Measurements from ENCODE around the gene FMO4.
"Not testable (repeated sequence)": the region's sequence is repeated elsewhere in the genome, so short reads cannot be mapped to it uniquely, and the experiment has no call there.

Gene FMO4

GRCh38 chr1:171296897-171297296, 17.1 kb upstream of the FMO4 start:
- Histone ChIP-seq H3K9me3 (ENCODE audit: low read length) (peaks cover 3% of the 10 kb centered on the region), H3K27me3 (ENCODE audit: insufficient read depth, low read length) (no peaks in the 10 kb centered on the region), H3K36me3 (ENCODE audit: insufficient read depth, low read length) (no peaks in the 10 kb centered on the region), H3K4me3 (ENCODE audit: low read length) (no peak overlapping the region), H2AFZ (ENCODE audit: low read depth, low read length) (no peak overlapping the region), H3K4me1 (ENCODE audit: insufficient read depth, low read length) (no peaks in the 10 kb centered on the region)

DNA sequence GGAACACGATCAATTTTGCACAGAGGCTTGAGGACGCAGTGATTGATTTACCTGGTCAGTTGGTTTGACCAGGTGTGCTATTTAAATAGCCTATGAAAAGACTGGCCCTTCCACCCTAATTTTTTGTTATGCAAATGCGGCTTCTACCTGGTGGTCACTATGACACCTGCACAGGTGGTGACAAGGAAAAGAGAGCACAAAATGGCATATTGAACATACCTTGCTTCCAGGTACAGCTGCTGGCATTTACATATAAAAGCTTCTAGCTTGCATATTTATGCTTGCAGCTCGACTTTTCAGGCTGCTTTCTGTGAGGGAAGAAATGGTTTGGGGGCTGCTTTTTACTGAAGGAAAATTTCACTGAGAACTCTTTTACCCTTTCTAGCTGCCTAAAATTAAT, 15.3 kb upstream of the FMO4 start:
- Histone ChIP-seq H3K27me3 (ENCODE audit: insufficient read depth, low read length) (no peaks in the 10 kb centered on the region), H3K9me3 (ENCODE audit: low read length) (peaks cover 3% of the 10 kb centered on the region), H2AFZ (ENCODE audit: low read depth, low read length) (no peak overlapping the region), H3K36me3 (ENCODE audit: insufficient read depth, low read length) (no peaks in the 10 kb centered on the region), H3K4me3 (ENCODE audit: low read length) (no peak overlapping the region), H3K4me1 (ENCODE audit: insufficient read depth, low read length) (no peaks in the 10 kb centered on the region)

DNA sequence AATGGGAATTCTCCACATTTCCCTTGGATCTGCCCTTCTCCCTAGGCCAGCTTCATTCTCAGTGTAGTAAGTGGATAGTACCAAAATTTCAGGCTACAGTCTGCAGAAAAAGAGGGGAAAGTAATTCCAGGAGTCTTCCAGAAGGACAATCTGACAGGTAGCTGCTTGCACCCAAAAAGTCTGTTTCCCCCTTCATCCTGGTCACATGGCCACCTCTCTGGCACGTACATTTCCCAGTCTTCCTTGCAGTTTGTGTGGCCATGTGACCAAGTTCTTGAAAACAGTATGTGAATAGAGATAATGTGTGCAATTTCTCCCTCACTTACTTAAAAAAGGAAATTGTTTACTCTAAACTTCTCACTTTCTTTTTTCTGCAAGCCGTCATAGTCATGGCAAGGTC, 14.6 kb upstream of the FMO4 start:
- Histone ChIP-seq H3K4me1 (ENCODE audit: insufficient read depth, low read length) (no peaks in the 10 kb centered on the region), H2AFZ (ENCODE audit: low read depth, low read length) (no peak overlapping the region), H3K36me3 (ENCODE audit: insufficient read depth, low read length) (no peaks in the 10 kb centered on the region), H3K9me3 (ENCODE audit: low read length) (peaks cover 3% of the 10 kb centered on the region), H3K4me3 (ENCODE audit: low read length) (no peak overlapping the region), H3K27me3 (ENCODE audit: insufficient read depth, low read length) (no peaks in the 10 kb centered on the region)

DNA sequence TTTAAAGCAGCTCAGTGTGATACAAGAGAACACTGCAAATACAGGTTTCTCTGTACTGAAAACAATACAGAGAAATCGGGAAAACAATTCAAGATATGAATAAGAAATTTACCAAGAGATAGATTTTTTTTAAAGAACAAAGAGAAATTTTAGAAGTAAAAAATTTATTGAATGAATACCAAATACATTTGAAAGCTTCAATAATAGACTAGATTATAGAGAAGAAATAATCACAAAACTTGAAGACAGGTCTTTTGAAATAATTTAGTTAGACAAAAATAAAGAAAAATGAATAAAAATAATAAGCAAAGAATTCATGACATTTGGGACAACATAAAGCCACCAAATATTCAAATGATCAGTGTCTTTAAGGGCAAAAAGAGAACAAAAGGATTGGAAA, 13.6 kb upstream of the FMO4 start:
- Histone ChIP-seq H2AFZ (ENCODE audit: low read depth, low read length) (no peak overlapping the region), H3K4me3 (ENCODE audit: low read length) (no peak overlapping the region), H3K4me1 (ENCODE audit: insufficient read depth, low read length) (no peaks in the 10 kb centered on the region), H3K27me3 (ENCODE audit: insufficient read depth, low read length) (no peaks in the 10 kb centered on the region), H3K9me3 (ENCODE audit: low read length) (peaks cover 3% of the 10 kb centered on the region), H3K36me3 (ENCODE audit: insufficient read depth, low read length) (no peaks in the 10 kb centered on the region)

GRCh38 chr1:171310661-171311087, 3.3 kb upstream of the FMO4 start:
- peaks cover 9% of the 10 kb centered on the region for H3K27me3 ChIP-seq (ENCODE audit: insufficient read depth, low read length)
- H3K4me1 ChIP-seq (ENCODE audit: insufficient read depth, low read length): peaks cover 3% of the 10 kb centered on the region
- no peaks in the 10 kb centered on the region for H3K9me3 ChIP-seq (ENCODE audit: low read length)
- H3K36me3 ChIP-seq (ENCODE audit: insufficient read depth, low read length): no peaks in the 10 kb centered on the region
- no peak overlapping the region for H3K4me3 ChIP-seq (ENCODE audit: low read length)
- H2AFZ ChIP-seq (ENCODE audit: low read depth, low read length): no peak overlapping the region

DNA sequence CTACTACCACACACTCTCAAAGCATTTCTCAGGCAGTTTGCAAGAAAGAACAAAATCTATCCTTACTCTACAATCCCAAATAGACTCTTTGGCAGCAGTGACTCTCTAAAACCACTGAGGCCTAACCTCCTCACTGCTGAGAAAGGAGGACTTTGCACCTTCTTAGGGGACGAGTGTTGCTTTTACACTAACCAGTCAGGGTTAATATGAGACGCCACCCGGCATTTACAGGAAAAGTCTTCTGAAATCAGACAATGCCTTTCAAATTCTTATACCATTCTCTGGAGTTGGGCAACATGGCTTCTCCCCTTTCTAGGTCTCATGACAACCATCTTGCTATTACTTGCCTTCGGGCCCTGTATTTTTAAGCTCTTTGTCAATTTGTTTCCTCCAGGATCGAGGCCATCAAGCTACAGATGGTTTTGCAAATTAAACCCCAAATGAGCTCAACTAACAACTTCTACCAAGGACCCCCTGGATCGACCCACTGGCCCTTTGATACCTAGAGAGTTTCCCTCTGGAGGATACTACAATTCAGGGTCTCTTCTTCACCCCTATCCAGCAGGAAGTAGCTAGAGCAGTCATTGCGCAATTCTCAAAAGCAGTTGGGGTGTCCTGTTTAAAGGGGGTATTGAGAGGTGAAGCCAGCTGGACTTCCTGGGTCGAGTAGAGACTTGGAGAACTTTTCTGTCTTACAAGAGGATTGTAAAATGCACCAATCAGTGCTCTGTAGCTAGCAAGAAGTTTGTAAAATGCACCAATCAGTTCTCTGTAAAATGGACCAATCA, 2.0 kb upstream of the FMO4 start:
- peaks cover 7% of the 10 kb centered on the region for H3K27me3 ChIP-seq (ENCODE audit: insufficient read depth, low read length)
- H3K9me3 ChIP-seq (ENCODE audit: low read length): no peaks in the 10 kb centered on the region
- no peak overlapping the region for H3K4me3 ChIP-seq (ENCODE audit: low read length)
- H3K36me3 ChIP-seq (ENCODE audit: insufficient read depth, low read length): no peaks in the 10 kb centered on the region
- H3K4me1 ChIP-seq (ENCODE audit: insufficient read depth, low read length): peaks cover 3% of the 10 kb centered on the region
- H2AFZ ChIP-seq (ENCODE audit: low read depth, low read length): no peak overlapping the region

- Histone ChIP-seq H3K4me3 (ENCODE audit: low read length) (peak overlapping the region; percentile 43), H2AFZ (ENCODE audit: low read depth, low read length) (peak overlapping the region; percentile 96), H3K27me3 (ENCODE audit: insufficient read depth, low read length) (peaks cover 7% of the 10 kb centered on the region), H3K36me3 (ENCODE audit: insufficient read depth, low read length) (no peaks in the 10 kb centered on the region), H3K9me3 (ENCODE audit: low read length) (no peaks in the 10 kb centered on the region), H3K4me1 (ENCODE audit: insufficient read depth, low read length) (peaks cover 3% of the 10 kb centered on the region)
Measured at GRCh38 chr1:171313319-171313834, 606 bp upstream of the FMO4 start.

DNA sequence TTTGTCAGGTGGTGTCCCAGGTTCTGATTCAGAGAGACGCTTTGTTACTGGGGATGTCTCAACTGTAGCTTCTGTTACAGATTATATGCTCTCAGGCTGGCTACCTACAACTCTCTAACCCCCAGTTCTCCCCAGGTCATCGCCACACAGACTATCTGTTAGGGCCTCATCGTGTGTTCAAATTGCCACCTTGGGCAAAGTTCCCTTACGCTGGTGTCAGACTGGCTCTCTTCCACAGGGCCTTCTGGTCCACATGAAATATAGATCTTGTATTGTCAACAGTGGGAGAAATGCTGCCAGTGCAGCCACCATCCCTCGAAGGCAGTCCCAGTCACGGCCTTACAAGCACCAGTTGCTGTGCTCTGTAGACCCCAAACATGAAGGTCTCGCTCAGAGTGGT, 15.3 kb downstream of the FMO4 start:
- H3K4me3 ChIP-seq (ENCODE audit: low read length): no peak overlapping the region
- H3K36me3 ChIP-seq (ENCODE audit: insufficient read depth, low read length): no peaks in the 10 kb centered on the region
- H3K27me3 ChIP-seq (ENCODE audit: insufficient read depth, low read length): no peaks in the 10 kb centered on the region
- no peaks in the 10 kb centered on the region for H3K9me3 ChIP-seq (ENCODE audit: low read length)
- no peak overlapping the region for H2AFZ ChIP-seq (ENCODE audit: low read depth, low read length)
- H3K4me1 ChIP-seq (ENCODE audit: insufficient read depth, low read length): no peaks in the 10 kb centered on the region

- Histone ChIP-seq H3K27me3 (ENCODE audit: insufficient read depth, low read length) (no peaks in the 10 kb centered on the region), H3K9me3 (ENCODE audit: low read length) (no peaks in the 10 kb centered on the region), H3K4me3 (ENCODE audit: low read length) (no peak overlapping the region), H3K4me1 (ENCODE audit: insufficient read depth, low read length) (no peaks in the 10 kb centered on the region), H3K36me3 (ENCODE audit: insufficient read depth, low read length) (no peaks in the 10 kb centered on the region), H2AFZ (ENCODE audit: low read depth, low read length) (no peak overlapping the region)
Measured at GRCh38 chr1:171334024-171334640, 20.1 kb downstream of the FMO4 start.

- no peaks in the 10 kb centered on the region for H3K4me1 ChIP-seq (ENCODE audit: insufficient read depth, low read length)
- no peaks in the 10 kb centered on the region for H3K9me3 ChIP-seq (ENCODE audit: low read length)
- no peak overlapping the region for H3K4me3 ChIP-seq (ENCODE audit: low read length)
- no peaks in the 10 kb centered on the region for H3K27me3 ChIP-seq (ENCODE audit: insufficient read depth, low read length)
- no peaks in the 10 kb centered on the region for H3K36me3 ChIP-seq (ENCODE audit: insufficient read depth, low read length)
- no peak overlapping the region for H2AFZ ChIP-seq (ENCODE audit: low read depth, low read length)
Measured at GRCh38 chr1:171335964-171336363, 22.0 kb downstream of the FMO4 start.

- not testable (repeated sequence) for H3K4me3 ChIP-seq (ENCODE audit: low read length); H3K9me3 ChIP-seq (ENCODE audit: low read length); H3K4me1 ChIP-seq (ENCODE audit: insufficient read depth, low read length); H3K36me3 ChIP-seq (ENCODE audit: insufficient read depth, low read length); H3K27me3 ChIP-seq (ENCODE audit: insufficient read depth, low read length); H2AFZ ChIP-seq (ENCODE audit: low read depth, low read length)
Measured at GRCh38 chr1:171339345-171339744, 25.4 kb downstream of the FMO4 start.

DNA sequence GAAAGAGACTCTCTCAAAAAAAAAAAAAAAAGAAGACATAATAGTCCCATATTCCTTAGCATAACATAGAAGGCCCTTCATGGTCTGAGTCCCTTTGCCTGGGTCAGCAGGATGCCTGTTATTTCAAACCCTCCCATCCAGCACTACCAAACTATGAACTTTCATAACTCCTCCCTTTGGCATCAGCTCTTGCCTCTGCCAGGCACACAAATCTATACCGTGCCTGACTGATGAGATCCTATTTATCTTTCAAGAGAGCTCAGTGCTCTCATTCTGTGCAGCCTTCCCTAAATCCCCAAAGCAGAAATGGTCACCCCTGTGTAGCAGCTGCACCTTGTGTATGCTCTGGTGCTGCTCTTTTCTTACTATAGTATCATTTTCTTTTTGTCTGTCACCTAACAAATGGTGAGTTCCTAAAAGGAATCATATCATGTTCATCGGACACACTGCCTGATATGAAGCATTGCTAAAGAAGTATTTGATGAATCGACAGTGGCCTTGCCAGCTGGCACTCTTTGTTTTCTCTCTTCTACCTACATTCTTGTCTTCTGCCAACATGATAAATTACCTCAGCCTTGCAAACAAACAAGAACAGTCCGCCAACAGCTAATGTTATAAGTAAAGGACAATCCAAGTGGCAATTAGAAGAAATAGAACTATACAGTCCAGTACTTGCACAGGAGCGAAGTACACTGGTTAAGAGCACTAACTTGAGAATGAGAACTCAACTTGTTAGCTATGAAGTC, 29.9 kb downstream of the FMO4 start:
- H3K27me3 ChIP-seq (ENCODE audit: insufficient read depth, low read length): no peaks in the 10 kb centered on the region
- H3K36me3 ChIP-seq (ENCODE audit: insufficient read depth, low read length): no peaks in the 10 kb centered on the region
- no peaks in the 10 kb centered on the region for H3K4me1 ChIP-seq (ENCODE audit: insufficient read depth, low read length)
- H3K9me3 ChIP-seq (ENCODE audit: low read length): no peaks in the 10 kb centered on the region
- H3K4me3 ChIP-seq (ENCODE audit: low read length): no peak overlapping the region
- no peak overlapping the region for H2AFZ ChIP-seq (ENCODE audit: low read depth, low read length)

GRCh38 chr1:171344473-171344820, 30.5 kb downstream of the FMO4 start:
- no peaks in the 10 kb centered on the region for H3K36me3 ChIP-seq (ENCODE audit: insufficient read depth, low read length)
- no peaks in the 10 kb centered on the region for H3K9me3 ChIP-seq (ENCODE audit: low read length)
- no peaks in the 10 kb centered on the region for H3K27me3 ChIP-seq (ENCODE audit: insufficient read depth, low read length)
- no peak overlapping the region for H3K4me3 ChIP-seq (ENCODE audit: low read length)
- H3K4me1 ChIP-seq (ENCODE audit: insufficient read depth, low read length): no peaks in the 10 kb centered on the region
- no peak overlapping the region for H2AFZ ChIP-seq (ENCODE audit: low read depth, low read length)
